HepG2 (cell line): ENCODE measurements around the gene MAEA. TPM values are rescaled to one million over a fixed set of nuclear protein-coding genes. Genes with fewer than 3 reads are reported as not detected.

Experiments
- ATAC-seq: fragments of 200-7000 bp; cut with Tn5 transposase; 3 replicates; pipeline ENCODE4 v1.9.1; 2020; ENCODE audit warnings: mild to moderate bottlenecking, moderate library complexity
- BruUV-seq: library from RNA; stranded (reverse); fragments of 400-500 nt; replicated peaks from 2 replicates; lab custom pipeline; 2021; lab: Mats Ljungman, UMichigan
- CTCF ChIA-PET: fragments of 300-600 bp; formaldehyde crosslinking; extraction: SDS; loops from one replicate; lab custom pipeline; 2021; ENCODE audit warnings: low total read pairs, inconsistent platforms, low intra/inter-chr PET ratio; lab: Yijun Ruan, JAX
- POLR2A ChIA-PET: fragments of 350-600 bp; sonication (Branson Sonifier 250); formaldehyde crosslinking; loops from one replicate; lab custom pipeline; 2020; ENCODE audit warnings: antibody characterized with exemption, inconsistent platforms; lab: Yijun Ruan, JAX
- DNase-seq: peaks from one replicate; pipeline ENCODE4 v3.0.0-alpha.2; 2015; ENCODE audit warnings: low spot score
- FAIRE-seq: peaks from 3 replicates; lab custom pipeline; 2011; peaks lifted over from hg19 to GRCh38; lab: Jason Lieb, UNC
- H2AFZ ChIP-seq: one replicate; pipeline ENCODE4 v1.6.1; 2011; ENCODE audit warnings: low read length, inconsistent platforms
- H3K27ac ChIP-seq: fragments of 300-600 bp; 3 replicates; pipeline ENCODE4 v1.8.0; 2011; ENCODE audit warnings: mixed run types, mild to moderate bottlenecking, mixed read lengths, low read length, inconsistent platforms; ENCODE audit not compliant: insufficient read depth; ENCODE audit errors: extremely low read length
- H3K27me3 ChIP-seq, 2 experiments: fragments of 200-600 bp in 1 of 2; 2 replicates in 1 of 2; 3 replicates in 1 of 2; pipeline versions ENCODE4 v1.6.0 to v1.8.0; 2011; ENCODE audit warnings: low read length in 2 of 2, mild to moderate bottlenecking in 2 of 2, moderate library complexity in 2 of 2, inconsistent platforms in 1 of 2; ENCODE audit not compliant: insufficient read depth in 2 of 2, control insufficient read depth in 1 of 2
- H3K36me3 ChIP-seq, 2 experiments: fragments of 200-600 bp in 1 of 2; replicated peaks in 1 of 2; 2 replicates in 1 of 2; 3 replicates in 1 of 2; pipeline versions ENCODE4 v1.5.1 to v1.8.0; 2011; ENCODE audit warnings: low read length in 2 of 2, inconsistent platforms in 1 of 2; ENCODE audit not compliant: insufficient read depth in 2 of 2, control insufficient read depth in 1 of 2
- H3K4me1 ChIP-seq: 2 replicates; pipeline ENCODE4 v1.5.1; 2012; ENCODE audit warnings: low read length, inconsistent platforms; ENCODE audit not compliant: insufficient read depth
- H3K4me2 ChIP-seq: 2 replicates; pipeline ENCODE4 v1.6.0; 2011; ENCODE audit warnings: low read depth, low read length, inconsistent platforms
- H3K4me3 ChIP-seq, 3 experiments: fragments of 200-600 bp in 1 of 3; sonication (generic), shearing (Covaris generic) in 1 of 3; replicated peaks in 1 of 3; 2 replicates each; pipeline ENCODE4 v1.5.1; 2011 to 2016; ENCODE audit warnings: low read length in 3 of 3, inconsistent platforms in 2 of 3, low read depth in 2 of 3, mild to moderate bottlenecking in 2 of 3, control low read depth in 1 of 3, mixed read lengths in 1 of 3; ENCODE audit not compliant: insufficient read depth in 1 of 3
- H3K79me2 ChIP-seq: one replicate; pipeline ENCODE4 v1.6.1; 2011; ENCODE audit warnings: low read length, inconsistent platforms; ENCODE audit not compliant: insufficient read depth
- H3K9ac ChIP-seq: 2 replicates; pipeline ENCODE4 v1.6.0; 2011; ENCODE audit warnings: mild to moderate bottlenecking, low read depth, low read length, inconsistent platforms; ENCODE audit not compliant: insufficient read depth
- H3K9me3 ChIP-seq: 2 replicates; pipeline ENCODE4 v1.5.1; 2012; ENCODE audit warnings: mild to moderate bottlenecking, low read length
- H4K20me1 ChIP-seq: 2 replicates; pipeline ENCODE4 v1.6.0; 2011; ENCODE audit warnings: inconsistent platforms, mild to moderate bottlenecking, low read length, moderate library complexity; ENCODE audit not compliant: insufficient read depth
- ATF3 ChIP-seq: sonication (generic); formaldehyde crosslinking; IDR thresholded peaks from 2 replicates; pipeline ENCODE4 v1.4.0; 2020; ENCODE audit warnings: missing genetic modification reagents
- GMEB2 ChIP-seq: IDR thresholded peaks from 2 replicates; pipeline ENCODE4 v1.6.1; 2016; ENCODE audit warnings: missing biosample characterization, missing genetic modification reagents, low read depth
- HNF4A ChIP-seq: sonication (generic); formaldehyde crosslinking; IDR thresholded peaks from 2 replicates; pipeline ENCODE4 v1.4.0; 2020; ENCODE audit warnings: missing genetic modification reagents
- NCOA5 ChIP-seq: sonication (generic); formaldehyde crosslinking; IDR thresholded peaks from 2 replicates; pipeline ENCODE4 v1.4.0; 2020; ENCODE audit warnings: missing genetic modification reagents
- PATZ1 ChIP-seq: sonication (generic); formaldehyde crosslinking; IDR thresholded peaks from 2 replicates; pipeline ENCODE4 v1.4.0; 2020; ENCODE audit warnings: missing genetic modification reagents
- REXO4 ChIP-seq: sonication (generic); formaldehyde crosslinking; IDR thresholded peaks from 2 replicates; pipeline ENCODE4 v1.8.0; 2022; ENCODE audit warnings: missing genetic modification reagents, mild to moderate bottlenecking, borderline replicate concordance
- ZNF101 ChIP-seq: sonication (generic); formaldehyde crosslinking; IDR thresholded peaks from 2 replicates; pipeline ENCODE4 v1.4.0; 2020; ENCODE audit warnings: mild to moderate bottlenecking, low read depth, missing genetic modification reagents, borderline replicate concordance
- ZNF276 ChIP-seq: sonication (generic); formaldehyde crosslinking; IDR thresholded peaks from 2 replicates; pipeline ENCODE4 v1.4.0; 2020; ENCODE audit warnings: mild to moderate bottlenecking, low read depth, missing genetic modification reagents
- ZNF333 ChIP-seq: sonication (generic); formaldehyde crosslinking; IDR thresholded peaks from 2 replicates; pipeline ENCODE4 v1.4.0; 2020; ENCODE audit warnings: mild to moderate bottlenecking, missing genetic modification reagents, borderline replicate concordance
- ZNF567 ChIP-seq: sonication (generic); formaldehyde crosslinking; IDR thresholded peaks from 2 replicates; pipeline ENCODE4 v1.8.1; 2023; ENCODE audit warnings: mild to moderate bottlenecking, missing genetic modification reagents, borderline replicate concordance
- ZNF615 ChIP-seq: sonication (generic); formaldehyde crosslinking; IDR thresholded peaks from 2 replicates; pipeline ENCODE4 v1.5.0; 2020; ENCODE audit warnings: mild to moderate bottlenecking, missing genetic modification reagents, borderline replicate concordance
- ZNF879 ChIP-seq: sonication (generic); formaldehyde crosslinking; IDR thresholded peaks from 2 replicates; pipeline ENCODE4 v1.8.1; 2023; ENCODE audit warnings: missing genetic modification reagents
- WGBS: methylation state at CpG from one replicate; pipeline ENCODE4 v1.1.6; 2017; ENCODE audit warnings: low lambda C conversion rate; 5-methylcytosine and 5-hydroxymethylcytosine counted together
- in situ Hi-C: cut with HindIII; loops from 2 replicates; pipeline ENCODE4 v1.10.0; 2017; ENCODE audit warnings: low pct_unique_long_range_greater_than_20kb; ENCODE audit not compliant: extremely low pct_ligation_motif_present
- intact Hi-C: fragments of 100-400 bp; cut with micrococcal nuclease; formaldehyde crosslinking; loops from one replicate; pipeline ENCODE4 v1.10.0; 2022; ENCODE audit not compliant: unreplicated experiment
- polyA plus RNA-seq, 8 experiments: library from polyadenylated mRNA; depleted of rRNA in 3 of 8; stranded (reverse) in 7 of 8; unstranded in 1 of 8; fragments of >200 nt; fragmentation: Illumina TruSeq in 4 of 8; extraction: Trizol in 4 of 8; gene quantifications; 2 replicates each; pipeline versions ENCODE4 v1.2.1 to v1.2.3, GENCODE V29; 2011 to 2016; ENCODE audit warnings: low read depth in 4 of 8, missing spikeins in 1 of 8, mixed read lengths in 1 of 8; ENCODE audit not compliant: insufficient read depth in 1 of 8
- total RNA-seq, 5 experiments: library from RNA; depleted of rRNA; stranded (reverse); fragments of >200 nt; fragmentation: Illumina TruSeq; extraction: Trizol; gene quantifications; 2 replicates each; pipeline ENCODE4 v1.2.3, GENCODE V29; 2016; ENCODE audit warnings: low read depth in 1 of 5

Gene MAEA
- total and polyA plus RNA-seq, 2 of the 13 experiments (the other 11 are each of a cell fraction or from before 2014, with no cell fraction given) = 52.0 to 57.1 TPM

- 90% methylated on average over 11 of the region's 13 CpGs for WGBS
- no peaks in the 10 kb centered on the region for H3K4me1 ChIP-seq
- H3K36me3 ChIP-seq = peaks cover 30 to 61% of the 10 kb centered on the region in 2 experiments; a peak in 4 of 5 replicates
- H3K27ac ChIP-seq = no peak overlapping the region
- FAIRE-seq (no peak), ATAC-seq (no peak), DNase-seq (no peak)
- H3K4me2 ChIP-seq = no peak overlapping the region
- no peaks in the 10 kb centered on the region for H3K27me3 ChIP-seq
- CTCF ChIA-PET = no interaction called here
- TF ChIP-seq ZNF879 (CRISPR knock-in tag) (no peak), ZNF615 (no peak)
- TF ChIP-seq, all 625 proteins: peak for 0
- in situ Hi-C loops = no loop called here
- Histone ChIP-seq H2AFZ (no peak overlapping the region), H3K9ac (no peak overlapping the region), H3K79me2 (no peaks in the 10 kb centered on the region), H3K4me3 (no peak overlapping the region), H4K20me1 (no peaks in the 10 kb centered on the region), H3K9me3 (no peaks in the 10 kb centered on the region)
- no TSS peak for BruUV-seq
- POLR2A ChIA-PET = no interaction called here
- intact Hi-C loops = no loop called here
These were observed 31.8 kb downstream of the MAEA start for GRCh38 chr4:1321486-1321885.

- Histone ChIP-seq H3K79me2 (no peaks in the 10 kb centered on the region), H2AFZ (no peak overlapping the region), H3K9me3 (no peaks in the 10 kb centered on the region), H3K36me3 (peaks cover 31 to 60% of the 10 kb centered on the region in 2 experiments; a peak in 4 of 5 replicates), H4K20me1 (no peaks in the 10 kb centered on the region), H3K4me3 (no peak overlapping the region), H3K4me1 (no peaks in the 10 kb centered on the region), H3K27ac (no peak overlapping the region), H3K27me3 (no peaks in the 10 kb centered on the region), H3K4me2 (no peak overlapping the region), H3K9ac (no peak overlapping the region)
- 95% methylated on average over 12 of the region's 18 CpGs for WGBS
- FAIRE-seq (no peak), ATAC-seq (no peak), DNase-seq (no peak)
- POLR2A ChIA-PET = no interaction called here
- CTCF ChIA-PET = no interaction called here
- BruUV-seq = no TSS peak
- intact Hi-C loops (no loop called here), in situ Hi-C loops (no loop called here)
- TF ChIP-seq PATZ1 (no peak), NCOA5 (CRISPR knock-in tag) (no peak), ZNF101 (CRISPR knock-in tag) (no peak), REXO4 (CRISPR knock-in tag) (no peak), GMEB2 (CRISPR knock-in tag) (no peak), HNF4A (CRISPR knock-in tag) (no peak), ZNF276 (no peak), ZNF567 (CRISPR knock-in tag) (no peak), ATF3 (CRISPR knock-in tag) (no peak), ZNF333 (CRISPR knock-in tag) (no peak)
These were observed 32.4 kb downstream of the MAEA start for GRCh38 chr4:1321946-1322650.
